NCI-H69 (cell line): ENCODE measurements around the gene NMRK1.

Source experiments
- DNase-seq: peaks from one replicate; lab custom pipeline; 2025; lab: John Stamatoyannopoulos, UW

Gene NMRK1

GRCh38 chr9:75054368-75055001 is 33.5 kb downstream of the NMRK1 start:
- no peak for DNase-seq

GRCh38 chr9:75053869-75054268 is 34.1 kb downstream of the NMRK1 start:
- no peak for DNase-seq

GRCh38 chr9:75051285-75051684 is 36.7 kb downstream of the NMRK1 start:
- no peak for DNase-seq

- no peak for DNase-seq
Measured at GRCh38 chr9:75047506-75047905, 40.4 kb downstream of the NMRK1 start.

- no peak for DNase-seq
Measured at GRCh38 chr9:75046725-75047345, 41.1 kb downstream of the NMRK1 start.

GRCh38 chr9:75041041-75041440 is 46.9 kb downstream of the NMRK1 start:
- no peak for DNase-seq

DNA sequence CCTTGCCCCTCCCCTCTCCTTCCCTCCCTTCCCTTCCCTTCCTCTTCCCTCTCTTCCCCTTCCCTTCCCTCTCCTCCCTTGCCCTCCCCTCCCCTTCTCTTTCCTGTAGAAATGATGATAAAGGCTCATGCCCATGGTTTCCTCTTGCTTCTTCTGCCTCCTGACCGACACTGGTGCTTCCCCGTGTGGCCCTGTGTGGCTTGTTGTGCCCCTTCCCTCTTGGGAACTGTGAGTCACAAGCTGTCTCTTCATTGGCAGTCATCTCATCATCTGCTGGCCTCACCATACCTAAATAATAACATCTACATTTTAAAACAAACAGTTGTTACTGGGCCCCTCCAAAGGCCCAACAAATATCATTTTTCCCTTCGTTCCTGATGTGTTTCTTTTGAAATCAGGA is 48.2 kb downstream of the NMRK1 start:
- DNase-seq: no peak

DNA sequence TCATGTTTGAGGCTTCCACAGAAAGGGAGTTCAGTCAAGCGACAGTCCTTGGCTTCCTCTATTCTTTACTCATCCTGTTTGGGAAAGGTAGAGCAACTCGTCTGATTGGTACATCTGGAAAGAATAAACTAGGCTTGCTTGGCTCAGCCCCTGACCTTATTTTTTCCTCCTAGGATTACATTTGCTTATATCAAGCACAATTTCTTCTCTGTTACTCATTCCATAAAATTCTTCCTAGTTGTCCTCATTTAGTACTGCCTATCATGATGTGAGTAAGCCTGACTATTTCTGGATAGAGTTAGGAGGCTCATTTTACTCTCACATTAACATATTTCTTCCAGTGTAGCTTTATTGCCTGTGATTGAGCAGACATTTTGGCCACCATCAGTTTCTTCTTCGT is 48.9 kb downstream of the NMRK1 start:
- DNase-seq: no peak

GRCh38 chr9:75036793-75037192 is 51.2 kb downstream of the NMRK1 start:
- DNase-seq: no peak

DNA sequence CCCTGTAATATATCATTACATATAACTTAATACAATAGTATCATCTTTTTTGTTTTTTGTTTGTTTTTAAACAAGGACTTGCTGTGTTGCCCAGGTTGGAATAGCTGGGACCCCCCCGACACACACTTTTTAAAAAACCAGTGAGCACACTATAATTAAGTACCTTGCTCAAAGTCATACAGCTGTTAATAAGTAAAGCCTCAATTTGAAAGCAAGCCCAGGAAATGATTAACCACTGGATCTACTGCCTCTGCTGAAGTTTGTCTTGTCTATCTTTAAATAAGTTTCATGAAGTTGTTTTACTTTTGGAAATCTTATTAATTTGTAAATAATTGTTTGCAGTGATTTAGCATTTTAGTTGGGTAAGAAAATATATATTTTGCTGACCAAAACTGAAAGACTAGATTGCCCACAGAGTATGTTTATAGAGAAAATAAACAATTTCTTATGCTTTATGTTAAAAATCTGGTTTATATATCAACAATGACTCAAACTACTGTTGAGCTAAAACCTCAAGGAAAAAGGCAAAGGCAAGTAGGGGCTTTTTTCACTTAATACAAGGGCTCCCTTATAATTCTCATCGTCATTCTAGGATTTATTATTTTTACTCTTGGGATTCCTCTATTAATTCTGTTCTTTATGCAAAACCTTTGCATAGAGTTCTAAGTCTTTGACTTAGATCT is 54.0 kb downstream of the NMRK1 start:
- DNase-seq: no peak

DNA sequence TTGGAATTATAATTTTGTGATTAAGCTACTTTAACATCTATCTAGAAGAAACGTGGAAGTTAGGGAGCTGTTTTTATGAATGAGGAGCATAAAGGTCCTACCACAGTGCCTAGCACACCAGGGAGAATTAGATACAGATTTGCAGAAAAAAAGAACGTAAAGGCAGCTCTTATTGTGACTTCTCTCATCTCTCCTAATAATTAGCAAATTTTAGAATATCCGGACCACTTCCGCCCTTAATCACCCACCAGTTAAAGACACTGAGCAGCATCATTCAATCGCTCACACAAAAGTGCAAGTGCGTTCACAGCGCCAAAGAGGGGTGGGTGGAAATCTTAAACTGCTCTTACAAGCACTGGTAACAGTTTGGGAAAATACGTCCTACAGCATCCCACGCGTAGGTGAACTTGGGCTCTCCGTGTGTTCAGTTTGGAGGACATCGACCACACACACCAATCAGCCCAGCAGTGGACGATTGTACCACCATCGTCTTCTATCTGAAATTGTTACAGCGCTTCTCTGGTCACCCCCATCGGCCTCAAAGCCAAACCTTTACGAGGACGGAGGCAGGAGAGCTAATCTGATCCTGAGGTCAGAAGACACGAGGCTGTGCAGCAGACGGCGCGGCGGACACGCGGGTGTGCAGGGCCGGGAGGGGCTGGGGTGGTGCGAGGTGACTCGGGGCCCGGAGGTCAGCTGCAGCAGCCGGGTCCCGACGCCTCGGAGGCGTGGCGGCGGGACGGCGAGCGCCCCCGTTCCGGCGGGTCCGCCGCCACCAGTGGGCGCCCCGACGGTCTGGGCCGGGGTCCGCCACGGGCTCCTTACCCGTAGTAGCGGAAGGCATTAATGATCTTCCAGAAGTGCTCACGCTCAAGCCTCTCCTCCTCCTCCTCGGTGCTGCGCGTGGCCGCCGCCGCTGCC is 60.5 kb downstream of the NMRK1 start:
- DNase-seq: peak; percentile 84

GRCh38 chr9:75023846-75024245 is 64.1 kb downstream of the NMRK1 start:
- no peak for DNase-seq

GRCh38 chr9:75019654-75020053 is 68.3 kb downstream of the NMRK1 start:
- no peak for DNase-seq

- no peak for DNase-seq
Measured at GRCh38 chr9:75019022-75019421, 68.9 kb downstream of the NMRK1 start.

DNA sequence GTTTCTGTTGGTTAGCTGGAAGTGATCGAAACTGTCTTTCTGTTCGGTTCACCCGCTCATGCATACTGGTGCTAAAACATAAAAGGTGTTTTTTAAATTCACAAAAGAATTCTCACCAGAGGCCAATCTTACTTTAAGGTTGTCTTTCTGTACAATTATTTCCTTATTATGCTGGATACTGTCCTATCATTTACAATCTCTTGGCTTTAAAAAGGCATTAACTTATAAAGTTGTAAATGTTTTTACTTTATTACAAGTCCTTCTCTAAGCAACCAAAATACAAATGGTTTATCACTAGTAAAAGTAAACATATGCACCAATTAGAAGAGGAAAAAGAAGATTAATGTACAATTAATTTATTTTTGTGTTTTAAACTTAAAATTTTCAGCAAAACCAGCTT is 70.6 kb downstream of the NMRK1 start:
- DNase-seq: no peak

- DNase-seq: no peak
Measured at GRCh38 chr9:75013735-75014134, 74.2 kb downstream of the NMRK1 start.
